Measurements from ENCODE around the gene PEX5L.
"Not testable (repeated sequence)": the region's sequence is repeated elsewhere in the genome, so short reads cannot be mapped to it uniquely, and the experiment has no call there.

The PEX5L gene

DNA sequence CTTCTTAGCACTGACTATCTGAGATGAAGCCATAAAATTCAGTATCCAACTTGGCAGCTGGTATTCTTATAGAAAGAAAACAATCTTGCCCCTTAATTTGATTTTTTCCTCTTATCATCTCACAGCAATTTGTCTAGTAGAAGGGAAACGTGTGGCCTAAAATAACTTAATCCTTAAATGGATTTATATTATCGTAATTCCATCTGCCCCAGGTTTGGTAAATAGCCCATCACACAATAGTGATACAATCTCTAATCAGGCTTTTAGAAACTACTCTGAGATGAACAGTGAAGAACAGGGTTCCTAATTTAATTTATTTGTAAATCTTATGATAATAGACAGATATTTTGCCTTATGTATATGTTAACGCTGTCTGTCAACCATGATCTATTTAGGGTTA lies 24.8 kb downstream of the PEX5L start:
- DNase-seq (ENCODE audit: low spot score) = no peak

DNA sequence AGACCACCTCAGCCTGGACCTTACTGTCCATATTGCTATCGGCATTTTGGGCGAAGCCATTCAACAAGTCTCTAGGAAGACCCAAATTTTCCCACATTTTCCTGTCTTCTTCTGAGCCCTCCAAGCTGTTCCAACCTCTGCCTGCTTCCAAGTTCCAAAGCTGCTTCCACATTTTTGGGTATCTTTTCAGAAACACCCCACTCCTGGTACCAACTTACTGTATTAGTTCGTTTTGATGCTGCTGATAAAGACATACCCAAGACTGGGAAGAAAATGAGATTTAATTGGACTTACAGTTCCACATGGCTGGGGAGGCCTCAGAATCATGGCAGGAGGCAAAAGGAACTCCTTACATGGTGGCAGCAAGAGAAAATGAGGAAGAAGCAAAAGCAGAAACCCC lies 28.4 kb downstream of the PEX5L start:
- DNase-seq (ENCODE audit: low spot score) = not testable (repeated sequence)

DNA sequence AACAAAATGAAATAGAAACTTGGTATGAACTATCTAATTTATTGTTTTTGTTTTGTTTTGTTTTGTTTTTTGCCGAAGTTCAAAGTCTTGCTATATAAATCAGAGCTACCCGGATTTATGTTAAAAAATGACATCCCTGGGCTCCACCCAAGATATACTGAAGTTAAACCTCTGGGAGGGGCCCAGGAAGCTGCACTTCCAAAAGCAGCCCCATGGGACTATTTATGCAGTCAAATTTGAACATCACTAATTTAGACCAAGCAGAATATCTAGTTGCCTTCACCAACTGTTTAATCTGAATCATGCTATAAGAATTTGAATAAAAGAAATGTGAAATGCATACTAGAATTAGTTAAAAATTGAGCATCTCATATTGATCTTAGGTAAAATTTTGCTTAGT lies 32.2 kb downstream of the PEX5L start:
- DNase-seq (ENCODE audit: low spot score) = no peak

DNA sequence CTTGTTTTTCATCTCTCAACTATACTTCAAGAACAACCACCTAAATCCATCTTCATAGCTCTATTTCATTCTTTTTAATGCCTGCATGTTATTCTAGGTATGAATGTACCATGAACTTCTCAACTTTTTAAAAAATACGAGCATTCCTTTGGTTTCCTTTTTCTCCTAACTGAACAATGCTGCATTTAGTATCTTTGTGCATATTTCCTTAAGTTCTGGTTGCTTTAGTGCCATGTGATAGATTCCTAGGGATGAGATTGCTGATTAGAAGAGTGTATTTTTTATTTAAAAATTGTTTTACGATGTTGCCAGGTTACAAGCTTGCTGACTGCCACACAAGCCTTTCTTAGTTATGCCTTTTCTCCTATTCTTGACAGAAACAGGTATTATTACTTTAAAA lies 34.7 kb downstream of the PEX5L start:
- DNase-seq (ENCODE audit: low spot score) = no peak

DNA sequence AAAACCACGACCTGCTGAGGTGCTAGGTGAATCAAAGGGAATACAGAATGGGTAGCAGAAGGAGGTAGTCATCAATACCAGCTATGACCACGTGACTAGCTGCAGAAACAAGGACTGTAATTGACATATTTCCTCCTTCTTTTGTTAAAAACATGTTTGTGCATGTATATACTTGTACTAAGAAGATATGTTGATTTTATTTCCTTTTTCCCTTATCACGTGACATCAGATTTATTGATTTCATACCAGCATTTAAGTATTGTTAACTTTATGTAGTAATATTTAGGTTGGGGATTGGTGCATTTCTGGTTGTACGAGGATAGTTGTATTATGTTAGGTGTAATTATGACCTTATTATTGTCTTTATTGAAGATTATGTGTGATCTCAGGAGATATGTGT lies 36.2 kb downstream of the PEX5L start:
- DNase-seq (ENCODE audit: low spot score) = no peak

DNA sequence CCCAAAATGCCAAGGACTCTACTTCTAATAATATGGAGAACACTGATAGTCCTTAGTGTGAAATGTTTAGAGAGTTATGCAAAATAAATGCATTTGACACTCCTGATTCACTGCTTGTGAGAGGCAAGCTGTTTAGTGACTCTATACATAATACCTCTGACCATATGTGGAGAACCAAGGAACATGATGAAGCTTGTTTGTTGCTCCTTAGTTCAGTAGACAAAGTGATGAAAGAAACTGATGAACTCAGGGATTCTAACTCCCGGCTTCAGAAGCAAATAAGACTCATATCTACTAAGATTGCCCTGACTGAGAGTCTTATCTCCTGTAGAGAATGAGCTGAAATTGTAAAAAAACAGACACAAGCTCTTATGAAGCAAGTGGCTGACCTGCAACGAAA lies 41.3 kb downstream of the PEX5L start:
- no peak for DNase-seq (ENCODE audit: low spot score)

DNA sequence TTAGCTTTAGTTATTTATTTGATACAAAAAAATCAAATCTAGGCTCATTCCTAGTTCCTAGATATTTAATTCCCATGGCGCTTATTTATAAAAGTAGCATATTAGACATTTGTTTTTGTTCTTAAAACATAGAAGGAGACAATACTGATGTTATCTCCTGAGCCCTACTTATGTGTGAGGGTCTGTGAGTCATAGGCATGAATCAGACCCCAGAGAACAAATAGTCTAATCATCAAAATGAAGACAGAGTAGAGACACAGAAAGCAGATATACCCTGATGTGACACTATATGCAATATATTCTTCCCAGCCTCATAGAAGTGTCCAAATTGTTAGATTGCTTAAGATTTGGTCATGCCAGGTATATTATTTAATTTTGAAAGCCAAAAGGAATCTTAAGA lies 44.9 kb downstream of the PEX5L start:
- no peak for DNase-seq (ENCODE audit: low spot score)

DNA sequence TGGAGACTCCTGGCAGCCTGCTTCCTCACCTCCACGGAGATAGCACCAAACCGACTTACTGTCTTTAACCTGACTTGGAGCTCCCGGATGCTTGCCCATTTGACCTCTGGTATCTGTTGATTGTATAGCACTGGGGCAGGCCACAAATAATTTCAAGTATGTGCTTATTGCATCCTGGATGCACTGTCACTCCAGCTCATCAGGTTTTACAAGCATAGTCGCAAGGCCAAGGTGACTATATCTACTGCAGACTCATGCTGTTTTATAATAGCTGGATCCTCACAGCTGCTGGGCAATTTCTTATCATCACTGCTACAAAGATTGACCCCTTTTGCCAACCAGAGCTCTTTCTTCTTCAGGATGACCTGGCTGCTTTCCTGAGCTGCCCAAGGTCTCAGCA lies 45.6 kb downstream of the PEX5L start:
- no peak for DNase-seq (ENCODE audit: low spot score)

DNA sequence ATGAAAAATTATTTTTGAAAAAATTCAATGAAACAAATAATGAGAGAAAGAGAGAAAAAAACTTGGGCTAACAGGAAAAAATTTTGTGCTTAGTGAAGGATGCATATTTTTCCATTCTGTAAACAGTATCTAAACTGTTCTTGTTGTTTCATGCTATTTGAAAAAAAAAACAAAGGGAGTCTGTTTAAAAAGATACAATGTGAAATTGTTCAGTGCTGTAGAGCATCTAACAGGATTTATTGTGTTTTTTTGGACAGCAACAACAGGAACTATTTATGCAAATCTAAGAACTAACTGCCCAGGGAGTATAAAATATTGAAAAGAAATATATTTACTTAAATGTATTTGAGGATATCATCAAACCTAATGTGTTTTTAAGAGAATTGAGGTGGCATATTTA lies 55.1 kb downstream of the PEX5L start:
- no peak for DNase-seq (ENCODE audit: low spot score)

DNA sequence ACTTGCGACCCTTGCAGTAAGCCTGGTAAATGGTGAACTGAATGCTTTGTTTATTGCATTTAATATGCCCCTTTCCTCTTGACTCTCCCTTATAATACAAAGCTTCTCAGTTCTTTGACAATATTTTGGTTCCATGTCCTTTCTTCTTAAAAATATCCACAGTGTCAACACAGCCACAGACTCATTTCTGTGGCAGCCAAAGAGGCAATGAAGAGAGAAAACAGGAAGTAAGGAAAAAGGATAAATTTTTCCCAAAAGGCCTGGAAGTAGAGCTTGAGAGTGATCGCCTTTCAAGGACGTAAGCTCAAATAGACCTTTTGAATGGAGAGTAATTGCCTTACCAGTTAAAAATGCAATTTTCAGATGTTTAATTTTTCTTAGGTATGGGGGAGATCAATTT lies 59.4 kb downstream of the PEX5L start:
- no peak for DNase-seq (ENCODE audit: low spot score)

DNA sequence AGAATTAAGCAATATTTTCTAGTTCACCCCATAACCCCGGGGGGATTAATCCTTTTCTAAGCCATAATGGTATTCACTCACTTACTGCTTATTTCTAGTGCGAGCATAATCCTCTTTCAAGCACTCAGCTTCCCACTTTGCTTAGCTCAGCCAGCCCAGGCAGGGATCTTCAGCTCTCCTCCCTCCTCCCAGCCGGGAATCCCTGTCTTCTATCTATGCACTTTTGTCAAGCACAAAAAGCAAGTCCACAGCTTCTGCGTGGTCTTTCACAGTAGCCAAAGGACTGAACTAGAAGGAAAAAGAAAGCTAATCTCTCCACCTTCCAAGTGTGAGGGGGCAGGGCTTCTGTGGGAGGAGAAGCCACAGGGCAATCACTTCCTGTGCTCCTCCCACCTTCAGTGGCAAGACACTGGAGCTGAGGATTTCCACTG lies 62.8 kb downstream of the PEX5L start:
- no peak for DNase-seq (ENCODE audit: low spot score)

DNA sequence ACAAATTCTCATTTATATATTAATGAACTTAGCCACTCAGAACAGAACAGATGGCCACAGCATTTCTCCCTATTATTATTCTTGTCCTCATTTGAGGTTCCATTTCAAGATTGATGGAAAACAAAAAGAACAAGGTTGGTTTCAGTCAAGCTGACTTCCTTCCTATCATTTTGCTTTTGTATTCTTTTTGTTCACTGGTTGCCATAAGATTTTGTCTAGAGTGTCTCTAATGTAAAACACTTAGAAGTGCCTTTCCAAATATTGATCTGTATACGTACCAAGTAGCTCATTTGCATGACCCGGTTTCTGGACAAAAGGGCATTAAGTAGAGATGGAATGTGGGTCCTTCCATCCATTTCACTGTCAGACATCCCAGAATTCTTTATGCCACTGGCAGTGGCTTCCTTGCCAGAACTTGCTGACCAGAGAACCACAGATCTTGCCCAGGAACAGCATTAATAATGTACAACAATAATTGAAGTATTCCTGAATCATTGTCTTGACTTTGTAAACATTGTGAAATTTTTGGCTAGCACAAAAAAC lies 63.8 kb downstream of the PEX5L start:
- no peak for DNase-seq (ENCODE audit: low spot score)

DNA sequence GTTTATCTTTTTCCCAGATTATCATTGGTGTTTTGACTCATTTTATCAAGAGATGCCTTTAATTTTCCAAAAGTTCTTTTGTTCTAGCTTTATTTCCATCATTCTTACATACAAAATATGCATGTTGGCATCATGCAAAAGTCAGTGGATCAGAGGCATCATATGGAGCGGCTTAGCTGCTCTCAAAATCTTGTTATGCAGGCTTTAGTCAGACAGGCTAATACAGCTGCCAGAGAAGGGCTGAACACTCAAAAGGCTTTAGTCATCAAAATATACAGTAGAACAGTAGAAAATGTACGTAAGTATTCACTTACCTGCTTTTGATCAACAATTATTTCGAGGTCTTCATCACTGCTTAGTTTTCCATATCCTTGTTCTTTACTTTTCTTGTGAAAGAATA lies 65.5 kb downstream of the PEX5L start:
- no peak for DNase-seq (ENCODE audit: low spot score)

DNA sequence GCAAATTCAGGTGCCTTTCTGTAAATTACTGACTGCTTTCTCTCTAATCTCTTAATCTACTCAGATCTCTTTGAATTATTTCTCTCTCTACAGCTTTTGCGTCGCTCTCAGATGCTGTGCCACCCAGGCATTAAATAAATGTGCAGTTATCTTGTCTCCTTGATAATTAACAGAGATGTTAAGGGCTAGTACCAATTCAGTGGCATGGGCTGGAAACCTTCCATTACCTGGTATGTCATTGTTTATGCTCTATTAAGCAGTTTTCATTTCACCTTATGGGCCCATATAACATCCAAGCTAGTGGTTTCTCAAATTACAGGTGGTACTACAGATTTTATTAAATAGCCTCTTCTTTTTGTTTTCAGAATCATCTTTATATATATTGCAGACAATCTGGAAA lies 66.0 kb downstream of the PEX5L start:
- DNase-seq (ENCODE audit: low spot score) = no peak

DNA sequence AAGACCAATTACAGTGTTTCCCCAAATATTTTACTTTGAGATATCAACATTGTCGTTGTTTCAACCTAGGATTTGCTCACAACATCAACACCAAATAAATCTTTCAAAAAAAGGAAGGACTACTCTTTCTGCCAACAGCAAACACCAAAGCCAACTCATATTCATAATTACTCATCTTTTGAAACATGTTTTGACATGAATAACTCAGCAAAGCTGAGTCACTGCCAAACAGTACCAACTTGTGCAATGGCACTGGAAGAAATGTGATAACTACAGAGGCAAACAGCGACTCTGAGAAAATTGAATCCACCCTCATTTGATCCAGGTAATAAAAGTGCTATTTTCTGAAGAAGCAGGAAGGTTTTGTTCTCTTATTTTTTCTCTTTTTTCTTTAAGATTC lies 67.2 kb downstream of the PEX5L start:
- no peak for DNase-seq (ENCODE audit: low spot score)

DNA sequence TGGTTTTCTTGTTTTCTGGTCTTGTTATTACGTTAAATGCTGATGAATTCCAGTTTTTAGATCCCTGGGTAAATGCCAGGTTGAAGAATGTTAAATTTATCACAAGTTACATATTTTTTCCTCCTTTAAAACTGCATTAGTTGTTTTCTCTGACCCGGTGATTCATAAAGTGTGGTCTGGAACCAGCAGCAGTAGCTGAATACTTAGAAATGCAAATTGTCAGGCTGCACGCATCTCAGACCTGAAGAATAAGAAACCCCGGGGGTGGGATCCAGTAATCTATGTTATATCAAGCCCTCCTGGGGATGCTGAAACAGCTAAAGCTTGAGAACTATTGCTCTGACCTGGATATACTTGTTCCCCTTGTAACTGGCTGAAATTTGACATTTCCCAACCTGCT lies 69.1 kb downstream of the PEX5L start:
- no peak for DNase-seq (ENCODE audit: low spot score)

DNA sequence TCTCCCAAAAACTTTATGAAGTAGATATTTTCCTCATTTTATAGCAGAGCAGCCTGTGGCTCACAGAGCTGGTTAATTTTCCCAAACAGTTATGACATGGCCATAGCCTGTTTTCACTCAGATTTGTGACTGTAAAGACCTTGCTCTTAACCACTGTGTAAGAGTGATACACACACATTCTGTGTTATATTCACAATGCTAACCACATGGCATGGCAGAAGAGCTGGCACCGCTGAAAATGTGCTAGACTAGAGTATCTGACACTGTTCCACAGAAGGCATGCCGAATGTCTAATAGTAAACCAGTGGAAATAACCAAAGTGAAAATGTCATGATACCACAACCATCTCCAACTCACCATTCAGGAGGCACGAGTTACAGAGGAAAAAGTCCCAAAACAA lies 71.8 kb downstream of the PEX5L start:
- no peak for DNase-seq (ENCODE audit: low spot score)

DNA sequence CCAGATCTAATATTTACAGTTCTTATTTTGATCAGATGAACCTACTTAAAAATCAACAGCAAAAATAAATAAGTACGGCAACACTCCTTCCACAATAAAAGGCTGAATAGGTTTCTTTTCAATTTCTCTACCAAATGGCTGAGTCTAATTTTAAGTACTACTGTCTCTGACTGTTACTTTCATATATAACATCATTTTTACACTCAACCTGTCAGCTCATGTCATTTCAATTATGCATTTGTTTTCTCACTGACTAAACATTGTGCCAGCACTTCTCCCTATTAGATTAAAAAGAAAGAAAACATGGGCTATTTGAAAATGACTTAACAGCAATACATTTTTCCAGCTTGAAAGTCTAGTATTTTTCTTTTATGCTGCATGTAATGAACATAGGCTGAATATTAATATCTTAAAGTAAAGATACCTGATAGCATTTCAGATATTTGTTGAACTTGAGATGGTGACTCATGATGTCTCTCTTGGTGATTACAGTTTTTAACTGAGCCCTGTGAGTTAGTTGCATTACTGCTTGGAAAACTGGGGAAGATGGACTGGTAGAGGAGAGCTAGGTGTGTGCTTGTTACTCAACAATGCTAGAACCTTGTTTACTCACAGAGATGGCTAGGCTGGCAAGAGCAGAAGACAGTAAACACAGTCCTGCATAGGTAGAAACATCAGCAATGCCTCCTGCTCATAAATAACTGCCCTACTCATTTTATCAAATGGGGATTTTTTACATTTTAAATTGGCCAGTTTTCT lies 73.9 kb downstream of the PEX5L start:
- no peak for DNase-seq (ENCODE audit: low spot score)

DNA sequence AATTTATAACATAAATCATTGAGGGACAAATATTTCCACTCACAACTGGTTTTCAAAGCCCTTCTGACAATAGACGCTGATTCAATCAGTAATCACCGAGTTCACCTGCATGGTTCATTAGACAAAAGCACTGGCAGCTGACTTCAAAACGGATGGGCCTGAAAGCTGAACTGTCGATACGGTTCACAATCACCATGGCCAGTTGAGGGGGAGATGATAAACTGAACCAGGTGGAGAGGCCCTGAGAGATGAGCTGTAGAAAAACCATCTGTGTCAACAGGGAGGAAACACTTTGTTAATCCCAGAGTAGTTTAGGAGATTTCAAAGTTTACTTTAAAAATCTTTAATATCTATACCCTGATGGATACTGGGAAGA lies 75.0 kb downstream of the PEX5L start:
- DNase-seq (ENCODE audit: low spot score) = no peak

DNA sequence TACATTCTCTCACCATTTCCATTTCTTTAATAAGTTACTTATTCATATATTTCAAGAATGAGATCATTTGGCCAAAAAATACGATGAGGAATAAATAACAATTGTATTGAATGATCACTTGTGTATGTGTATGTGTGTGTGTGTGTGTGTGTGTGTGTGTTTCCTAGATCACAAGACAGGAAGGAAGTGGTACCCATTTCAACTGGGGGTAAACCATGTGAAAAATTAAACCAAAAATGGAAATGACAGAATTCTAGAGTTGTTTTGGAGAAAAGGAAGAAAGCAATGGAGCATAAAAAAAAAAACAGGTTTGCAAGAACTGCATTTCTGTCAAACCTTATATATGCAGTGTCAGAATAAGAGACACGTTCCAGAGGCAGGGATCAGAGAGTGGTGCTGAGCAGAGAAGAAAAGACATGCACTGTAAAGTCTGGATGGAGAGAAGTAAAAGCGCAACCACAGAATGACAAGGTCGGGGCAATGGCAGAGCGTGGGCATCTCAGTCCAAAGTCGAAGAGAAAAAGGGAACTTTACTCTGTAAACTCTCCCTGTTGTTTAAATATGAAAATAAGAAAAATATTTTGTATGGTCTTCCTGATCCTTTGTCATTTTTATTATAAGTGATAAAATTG lies 75.5 kb downstream of the PEX5L start:
- no peak for DNase-seq (ENCODE audit: low spot score)

DNA sequence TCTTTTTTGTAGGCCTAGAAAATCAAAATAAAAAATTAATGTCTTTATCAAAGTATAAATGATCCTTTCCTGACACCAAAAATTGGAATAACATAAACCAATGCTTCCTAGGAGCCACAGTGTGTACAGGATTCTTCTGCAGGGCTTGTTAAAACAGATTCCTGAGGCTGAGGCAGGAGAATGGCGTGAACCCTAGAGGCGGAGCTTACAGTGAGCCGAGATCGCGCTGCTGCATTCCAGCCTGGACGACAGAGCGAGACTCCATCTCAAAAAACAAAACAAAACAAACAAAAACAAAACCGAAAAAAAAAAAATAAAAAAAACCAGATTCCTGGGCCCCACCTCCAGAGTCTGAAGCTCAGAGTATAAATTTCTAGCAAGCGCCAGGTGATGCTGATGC lies 78.0 kb downstream of the PEX5L start:
- DNase-seq (ENCODE audit: low spot score) = no peak

DNA sequence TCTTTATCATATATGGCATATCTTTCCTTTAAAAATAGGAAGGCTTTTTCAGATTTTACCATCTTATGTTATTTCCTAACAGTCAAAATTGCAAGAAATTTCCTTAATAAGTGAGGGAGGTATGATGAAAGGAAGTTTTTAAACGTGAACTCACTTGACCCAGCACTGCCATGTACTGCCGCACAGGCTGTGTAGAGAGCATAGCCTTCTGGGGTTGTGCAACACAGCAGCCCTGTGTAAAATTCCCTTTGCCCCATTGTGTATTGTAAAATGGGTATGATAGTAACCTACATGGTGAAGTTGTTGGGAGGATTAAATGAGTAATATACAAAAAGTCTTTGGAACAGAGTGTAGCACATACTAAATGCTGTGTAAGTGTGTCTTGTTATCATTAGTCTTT lies 78.6 kb downstream of the PEX5L start:
- no peak for DNase-seq (ENCODE audit: low spot score)

DNA sequence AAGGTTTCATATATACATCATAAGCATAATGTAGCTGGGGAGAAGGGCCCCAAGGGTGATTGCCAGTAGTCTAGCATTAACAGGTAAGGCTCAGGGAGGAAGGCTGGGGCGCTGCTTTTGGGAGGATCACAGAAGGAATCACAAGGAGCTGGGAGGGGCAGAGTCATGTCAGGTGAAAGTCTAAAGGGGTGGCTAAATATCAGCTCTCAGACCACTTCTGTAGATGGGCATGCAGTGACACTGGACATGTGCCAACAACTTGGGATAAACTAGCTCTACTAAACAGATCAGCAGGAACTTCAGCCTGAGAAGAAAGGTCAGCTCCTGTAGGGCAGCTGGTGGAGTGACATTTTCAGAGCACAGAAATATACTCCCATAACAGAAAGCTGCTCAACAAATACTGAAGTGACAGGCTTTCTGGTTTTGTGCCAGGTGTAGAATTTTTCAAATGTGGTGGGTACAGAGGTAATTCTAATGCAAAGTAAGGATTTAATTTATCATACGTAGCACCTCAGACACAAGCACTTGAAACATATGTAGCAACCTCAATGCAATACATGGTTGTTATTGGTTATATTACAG lies 79.4 kb downstream of the PEX5L start:
- no peak for DNase-seq (ENCODE audit: low spot score)

DNA sequence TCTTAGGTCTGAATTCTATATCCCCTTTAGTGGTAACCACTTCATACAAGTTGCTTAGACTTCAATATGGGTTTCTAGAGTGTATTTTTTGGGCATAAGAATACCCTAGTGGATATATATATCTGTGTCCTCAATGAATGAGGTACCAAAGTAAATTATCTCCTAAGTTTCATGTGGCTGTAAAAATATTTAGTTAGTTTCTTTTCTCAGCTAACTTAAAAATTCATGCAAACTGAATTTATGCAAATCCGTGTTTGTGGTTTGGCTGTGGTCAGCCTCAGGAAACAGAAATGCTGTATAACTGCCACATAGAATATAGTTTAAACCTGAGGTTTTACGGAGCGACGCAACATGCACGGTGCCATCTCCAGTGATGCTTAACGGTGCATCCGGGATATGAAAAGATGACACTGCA lies 80.3 kb downstream of the PEX5L start:
- DNase-seq (ENCODE audit: low spot score) = peak; percentile 80
